ENCODE data around the gene CDH4.

DNA sequence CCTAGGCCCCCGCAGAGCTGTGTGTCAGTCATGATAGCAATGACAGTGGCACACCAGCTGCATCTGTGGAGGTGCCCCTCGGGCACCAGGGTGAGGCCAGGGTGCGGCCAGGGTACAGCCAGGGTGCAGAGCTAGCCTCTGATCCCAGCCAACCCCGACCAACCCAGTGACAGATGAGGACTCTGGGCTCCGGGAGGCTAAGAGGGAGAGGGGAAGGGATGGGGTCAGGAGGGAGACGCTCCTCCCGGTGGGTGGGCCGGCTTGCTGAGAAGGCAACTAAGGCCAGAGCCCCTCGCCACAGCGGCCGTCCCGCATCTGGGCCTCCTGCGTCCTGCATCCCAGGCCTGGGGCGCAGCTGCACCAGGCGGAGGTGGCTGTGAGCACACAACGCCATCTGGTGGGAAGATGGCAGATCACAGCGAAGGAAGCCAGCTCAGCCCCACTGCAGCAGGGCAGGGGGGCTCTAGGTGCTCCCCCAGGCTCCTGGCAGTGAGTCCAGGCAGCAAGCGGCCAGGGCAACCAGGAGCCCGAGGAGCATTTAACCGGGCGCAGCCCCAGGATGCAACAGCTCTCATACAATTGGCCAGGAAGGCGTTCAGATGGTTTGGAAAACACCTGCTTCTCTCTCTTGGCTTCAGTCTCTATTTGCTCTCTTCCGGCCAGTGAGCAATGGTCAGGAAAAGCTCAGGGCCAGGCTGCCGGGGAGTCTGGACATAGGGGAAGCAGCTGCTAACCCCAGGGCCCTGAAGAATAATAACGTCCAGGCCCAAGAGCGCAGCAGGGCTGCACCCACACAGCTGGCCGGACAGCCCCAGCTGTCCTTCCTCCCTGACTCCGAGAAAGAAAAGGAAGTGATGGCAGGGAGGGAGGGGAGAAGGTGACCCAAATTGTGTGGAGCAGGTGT lies 644.2 kb downstream of the CDH4 start:
- TF ChIP-seq, protein P1, sequence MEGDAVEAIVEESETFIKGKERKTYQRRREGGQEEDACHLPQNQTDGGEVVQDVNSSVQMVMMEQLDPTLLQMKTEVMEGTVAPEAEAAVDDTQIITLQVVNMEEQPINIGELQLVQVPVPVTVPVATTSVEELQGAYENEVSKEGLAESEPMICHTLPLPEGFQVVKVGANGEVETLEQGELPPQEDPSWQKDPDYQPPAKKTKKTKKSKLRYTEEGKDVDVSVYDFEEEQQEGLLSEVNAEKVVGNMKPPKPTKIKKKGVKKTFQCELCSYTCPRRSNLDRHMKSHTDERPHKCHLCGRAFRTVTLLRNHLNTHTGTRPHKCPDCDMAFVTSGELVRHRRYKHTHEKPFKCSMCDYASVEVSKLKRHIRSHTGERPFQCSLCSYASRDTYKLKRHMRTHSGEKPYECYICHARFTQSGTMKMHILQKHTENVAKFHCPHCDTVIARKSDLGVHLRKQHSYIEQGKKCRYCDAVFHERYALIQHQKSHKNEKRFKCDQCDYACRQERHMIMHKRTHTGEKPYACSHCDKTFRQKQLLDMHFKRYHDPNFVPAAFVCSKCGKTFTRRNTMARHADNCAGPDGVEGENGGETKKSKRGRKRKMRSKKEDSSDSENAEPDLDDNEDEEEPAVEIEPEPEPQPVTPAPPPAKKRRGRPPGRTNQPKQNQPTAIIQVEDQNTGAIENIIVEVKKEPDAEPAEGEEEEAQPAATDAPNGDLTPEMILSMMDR (IDR thresholded peaks at IDR 0.05) = peak in 3 of 4 experiments; percentile 39 to 73 (median 73)
- TF ChIP-seq POLR2AphosphoS5 (IDR thresholded peaks at IDR 0.05) (no peak), POLR2A (IDR thresholded peaks at IDR 0.05) (no peak)

All from sigmoid colon (tissue), 4 donors.